Measurements from ENCODE around the gene LRRC47.

Gene LRRC47

GRCh38 chr1:3731583-3732433, 64.5 kb downstream of the LRRC47 start:
- DNase-seq (ENCODE audit: low read depth): no peak
- TF ChIP-seq CTCF (IDR thresholded peaks at IDR 0.05; ENCODE audit: low read depth, low read length): no peak
- TF ChIP-seq MYC (IDR thresholded peaks at IDR 0.05; ENCODE audit: low read depth, low read length): no peak
- TF ChIP-seq POLR2A (IDR thresholded peaks at IDR 0.05; ENCODE audit: extremely low read depth, insufficient read length): no peak
- TF ChIP-seq MAX (IDR thresholded peaks at IDR 0.05; ENCODE audit: low read depth, low read length): no peak
- H3K4me3 ChIP-seq (ENCODE audit: low read depth, low read length): no peak overlapping the region

GRCh38 chr1:3730543-3731247, 65.6 kb downstream of the LRRC47 start:
- TF ChIP-seq CTCF (IDR thresholded peaks at IDR 0.05; ENCODE audit: low read depth, low read length) (no peak), MYC (IDR thresholded peaks at IDR 0.05; ENCODE audit: low read depth, low read length) (no peak), POLR2A (IDR thresholded peaks at IDR 0.05; ENCODE audit: extremely low read depth, insufficient read length) (no peak), MAX (IDR thresholded peaks at IDR 0.05; ENCODE audit: low read depth, low read length) (no peak)
- DNase-seq (ENCODE audit: low read depth): no peak
- H3K4me3 ChIP-seq (ENCODE audit: low read depth, low read length): no peak overlapping the region

GRCh38 chr1:3729594-3730542, 66.4 kb downstream of the LRRC47 start:
- DNase-seq (ENCODE audit: low read depth): no peak

More at GRCh38 chr1:3729594-3730542, 66.4 kb downstream of the LRRC47 start:
- no peak overlapping the region for H3K4me3 ChIP-seq (ENCODE audit: low read depth, low read length)
- TF ChIP-seq CTCF (IDR thresholded peaks at IDR 0.05; ENCODE audit: low read depth, low read length): no peak
- TF ChIP-seq POLR2A (IDR thresholded peaks at IDR 0.05; ENCODE audit: extremely low read depth, insufficient read length): no peak
- no peak for TF ChIP-seq MYC (IDR thresholded peaks at IDR 0.05; ENCODE audit: low read depth, low read length)
- no peak for TF ChIP-seq MAX (IDR thresholded peaks at IDR 0.05; ENCODE audit: low read depth, low read length)

Data from NB4 (cell line).